GM19455 (cell line): ENCODE results near the gene ARMH4.
"Not testable (repeated sequence)": the region's sequence is repeated elsewhere in the genome, so short reads cannot be mapped to it uniquely, and the experiment has no call there.

Experiments
- ATAC-seq: cut with Tn5 transposase; IDR thresholded peaks from one replicate; pipeline ENCODE4 v1.9.1; 2021; ENCODE audit not compliant: unreplicated experiment

ARMH4 gene

DNA sequence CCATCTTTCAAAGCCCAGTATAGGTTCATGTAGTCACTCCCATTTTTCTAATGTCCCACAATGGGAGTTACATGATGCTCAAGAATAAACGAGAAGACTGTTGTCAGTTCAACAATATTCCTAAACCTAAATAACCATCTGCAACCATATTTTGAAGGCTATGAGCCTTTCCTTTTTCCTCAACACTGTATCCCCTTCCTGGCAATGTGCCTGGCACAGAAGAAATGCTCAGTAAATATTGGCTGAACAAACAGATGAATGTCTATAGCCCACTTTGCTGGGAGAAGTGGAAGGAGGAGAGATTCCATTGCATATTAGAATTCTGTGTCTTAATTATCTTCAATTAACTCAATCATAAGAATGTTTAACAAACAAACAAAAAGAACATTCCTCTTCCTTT is 6.1 kb downstream of the ARMH4 start:
- ATAC-seq: no peak

GRCh38 chr14:58143106-58143505 is 8.9 kb downstream of the ARMH4 start:
- ATAC-seq: no peak

GRCh38 chr14:58141893-58142292 is 10.1 kb downstream of the ARMH4 start:
- ATAC-seq: no peak

- no peak for ATAC-seq
Observed at GRCh38 chr14:58138714-58139482, 13.1 kb downstream of the ARMH4 start.

DNA sequence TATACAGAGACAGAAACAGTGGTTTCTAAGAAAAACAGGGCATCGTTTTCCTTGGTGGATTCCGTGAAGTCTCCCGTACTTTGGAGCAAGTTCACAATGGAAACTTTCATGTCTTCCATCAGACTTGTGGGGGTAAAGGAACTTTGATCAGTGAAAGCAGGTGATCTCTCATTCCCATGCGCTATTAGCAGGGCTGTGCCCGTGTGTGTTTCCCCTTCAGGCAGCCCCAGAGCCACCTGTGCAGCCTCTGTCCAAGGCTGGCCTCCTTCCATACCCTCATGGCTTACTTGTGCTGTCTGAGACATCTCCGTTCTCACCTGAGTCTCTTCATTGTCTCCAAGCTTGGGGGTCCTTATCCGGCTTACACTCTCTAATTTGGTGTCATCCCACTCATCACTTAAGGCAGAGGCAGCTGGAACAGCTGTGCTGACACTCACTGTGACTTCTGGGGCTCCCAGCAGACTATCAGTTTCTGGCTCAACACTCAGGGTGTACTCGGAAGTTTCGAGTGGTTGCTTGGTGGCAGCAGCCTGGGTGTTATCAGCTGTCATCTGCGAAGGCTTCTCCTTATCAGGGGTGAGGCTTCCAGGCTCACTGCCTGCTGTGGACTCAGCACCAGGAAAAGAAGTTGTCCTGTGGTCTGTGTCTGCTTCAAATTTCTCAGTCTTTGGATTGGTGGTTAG is 13.8 kb downstream of the ARMH4 start:
- peak; percentile 75 for ATAC-seq

GRCh38 chr14:58133739-58134138 is 18.3 kb downstream of the ARMH4 start:
- no peak for ATAC-seq

DNA sequence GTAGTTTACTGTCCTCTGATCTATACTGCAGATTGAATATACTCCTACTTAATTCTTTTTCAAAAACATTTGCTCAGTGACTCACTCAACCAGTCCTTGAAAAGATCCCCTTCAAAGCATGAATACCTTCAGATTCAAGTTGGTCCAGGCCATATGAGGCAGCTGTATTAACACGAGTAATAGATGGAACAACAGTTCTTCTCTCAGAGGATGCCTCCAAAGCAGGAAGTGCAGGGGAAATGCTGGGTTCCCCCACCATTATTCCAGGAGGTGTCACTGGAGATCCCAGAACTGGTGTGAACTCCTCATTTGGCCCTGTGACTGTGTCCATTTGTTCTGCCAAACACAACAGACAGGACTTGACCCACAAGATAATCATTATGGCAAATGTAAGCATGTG is 20.6 kb downstream of the ARMH4 start:
- ATAC-seq: no peak

- no peak for ATAC-seq
Observed at GRCh38 chr14:58130116-58130782, 21.8 kb downstream of the ARMH4 start.

DNA sequence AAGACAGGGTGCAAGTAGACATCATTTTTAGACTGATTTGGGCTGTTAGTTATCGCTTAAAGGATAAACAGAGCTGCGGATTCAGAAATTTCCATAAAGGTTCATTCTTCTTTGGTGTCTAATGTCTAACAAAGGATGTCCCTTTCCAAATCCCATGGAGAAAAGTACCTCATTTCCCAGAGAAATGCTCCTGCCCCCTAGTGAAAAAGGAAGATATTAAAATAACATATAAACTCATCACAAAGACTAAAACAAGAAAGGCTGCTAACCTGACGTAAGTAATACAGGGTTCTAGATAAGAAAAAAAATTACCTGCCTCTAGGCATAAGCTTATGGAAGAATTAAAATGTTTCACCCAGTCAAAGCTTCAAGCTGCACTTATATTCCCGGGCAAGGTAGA is 22.8 kb downstream of the ARMH4 start:
- no peak for ATAC-seq

DNA sequence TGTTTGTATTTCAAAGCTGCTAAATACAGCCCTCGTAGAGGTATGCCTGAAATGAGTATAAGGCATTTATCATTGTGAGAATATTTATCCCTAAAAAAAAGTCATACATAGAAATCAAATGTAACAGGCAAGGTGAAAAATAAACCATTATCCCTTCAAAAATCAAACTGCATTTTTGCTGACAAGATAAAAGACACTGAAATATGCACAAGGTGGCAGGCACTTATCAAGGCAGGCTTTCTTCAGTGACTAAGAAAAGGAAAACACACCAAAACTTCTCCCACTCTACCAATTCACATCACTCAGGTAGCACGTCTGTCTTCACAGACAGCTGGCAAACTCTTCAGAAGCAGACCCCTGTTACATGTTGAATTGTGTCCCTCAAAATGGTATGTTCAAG is 23.6 kb downstream of the ARMH4 start:
- ATAC-seq: no peak

DNA sequence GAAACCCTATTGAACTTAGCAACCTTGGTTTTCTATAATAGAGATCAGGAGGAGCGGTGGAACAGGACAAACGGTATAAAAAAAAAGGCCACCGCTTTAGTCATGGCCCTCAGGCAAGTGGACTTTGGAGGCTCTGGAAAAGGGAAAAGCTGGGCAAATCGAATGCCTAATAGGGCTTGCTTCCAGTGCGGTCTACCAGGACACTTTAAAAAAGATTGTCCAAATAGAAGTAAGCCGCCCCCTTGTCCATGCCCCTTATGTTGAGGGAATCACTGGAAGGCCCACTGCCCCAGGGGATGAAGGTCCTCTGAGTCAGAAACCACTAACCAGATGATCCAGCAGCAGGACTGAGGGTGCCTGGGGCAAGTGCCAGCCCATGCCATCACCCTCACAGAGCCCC is 29.5 kb downstream of the ARMH4 start:
- ATAC-seq: not testable (repeated sequence)

DNA sequence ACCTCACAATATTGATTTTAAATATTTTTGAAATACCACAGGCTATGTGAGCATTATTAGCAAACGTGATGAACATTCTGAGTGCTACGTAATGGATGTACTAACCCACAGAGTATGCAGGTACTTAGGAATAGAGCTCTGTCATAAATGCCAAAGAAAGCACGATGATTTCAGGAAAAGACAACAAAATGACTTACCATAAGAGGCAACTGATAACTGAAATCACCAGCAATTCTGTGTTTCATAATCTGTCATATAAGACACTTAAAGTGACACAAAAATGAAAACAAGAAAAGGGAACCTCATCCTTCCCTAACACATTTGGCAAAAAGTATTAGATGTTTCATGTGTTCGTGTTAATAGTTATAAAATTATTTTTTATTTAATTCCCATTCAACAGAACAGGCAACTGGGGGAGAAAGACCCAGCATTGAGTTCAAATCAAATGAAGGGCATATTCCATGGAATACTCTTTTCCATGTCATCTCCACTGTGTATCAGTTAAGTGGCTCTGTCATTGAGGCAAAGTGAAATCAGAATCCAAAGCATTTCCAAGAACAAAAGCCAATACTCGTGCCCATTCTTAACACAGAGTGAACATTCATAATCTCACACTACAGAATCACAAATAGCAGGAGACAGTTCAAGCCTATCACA is 30.4 kb downstream of the ARMH4 start:
- no peak for ATAC-seq

- ATAC-seq: no peak
Observed at GRCh38 chr14:58119381-58119780, 32.6 kb downstream of the ARMH4 start.

- no peak for ATAC-seq
Observed at GRCh38 chr14:58118097-58118815, 33.8 kb downstream of the ARMH4 start.

GRCh38 chr14:58109744-58110143 is 42.3 kb downstream of the ARMH4 start:
- ATAC-seq: no peak

GRCh38 chr14:58108717-58109116 is 43.3 kb downstream of the ARMH4 start:
- ATAC-seq: no peak

- no peak for ATAC-seq
Observed at GRCh38 chr14:58107947-58108552, 44.0 kb downstream of the ARMH4 start.

DNA sequence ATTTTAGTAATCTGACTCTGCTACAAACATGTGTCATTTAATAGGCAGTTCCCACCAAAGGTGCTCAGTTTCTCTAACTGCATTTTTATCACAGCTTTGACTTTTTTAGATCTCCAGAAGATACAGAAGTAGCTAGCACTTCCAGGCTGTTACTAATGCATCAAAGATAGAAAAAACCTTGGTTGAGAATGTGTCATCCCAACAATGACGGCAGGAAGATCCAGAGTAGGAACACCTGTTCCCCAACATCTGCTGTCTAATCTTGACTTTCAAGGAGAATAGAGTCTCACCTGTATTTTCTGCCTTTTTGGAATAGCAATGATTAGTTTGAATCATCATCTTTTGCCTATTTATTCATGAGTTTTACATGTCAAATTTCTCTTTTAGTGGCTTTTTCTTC is 45.0 kb downstream of the ARMH4 start:
- ATAC-seq: no peak

- ATAC-seq: no peak
Observed at GRCh38 chr14:58106446-58106845, 45.6 kb downstream of the ARMH4 start.

DNA sequence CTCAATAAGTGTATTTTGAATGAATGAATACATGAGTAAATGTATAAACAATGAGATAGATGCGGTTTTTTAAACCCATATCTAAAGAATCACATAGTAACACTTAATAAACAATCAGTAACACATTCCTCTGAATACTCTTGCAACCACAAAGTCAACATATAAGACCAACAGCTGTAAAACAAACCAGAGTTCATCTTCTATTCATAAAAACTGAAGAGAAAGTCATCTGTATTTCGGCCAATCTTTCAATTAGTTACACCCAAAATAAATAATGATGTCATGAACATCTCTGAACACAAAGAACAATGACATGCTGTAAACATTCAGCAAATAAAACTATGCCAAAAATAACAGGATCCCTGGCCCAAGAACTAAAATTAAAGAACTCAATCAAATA is 47.2 kb downstream of the ARMH4 start:
- no peak for ATAC-seq
